ENCODE measurements around the gene RYR1. TPM values are rescaled to one million over a fixed set of nuclear protein-coding genes. Genes with fewer than 3 reads are reported as not detected.
A peak's percentile ranks its signal among the peaks of the same experiment; 100 is the strongest.

The RYR1 gene
- polyA plus RNA-seq, 3 donors = 0.76 to 2.1 (median 2.1) TPM

- peaks cover 67 to 86% of the 10 kb centered on the region in 2 donors for H3K36me3 ChIP-seq (replicated peaks in 1 of 2; ENCODE audit: control insufficient read depth in 1 of 2, insufficient read depth in 2 of 2, low read length in 2 of 2)
- intact Hi-C loops (cut with micrococcal nuclease) = no loop called here
These were observed 21.0 kb upstream of the RYR1 start for GRCh38 chr19:38412491-38412890.

DNA sequence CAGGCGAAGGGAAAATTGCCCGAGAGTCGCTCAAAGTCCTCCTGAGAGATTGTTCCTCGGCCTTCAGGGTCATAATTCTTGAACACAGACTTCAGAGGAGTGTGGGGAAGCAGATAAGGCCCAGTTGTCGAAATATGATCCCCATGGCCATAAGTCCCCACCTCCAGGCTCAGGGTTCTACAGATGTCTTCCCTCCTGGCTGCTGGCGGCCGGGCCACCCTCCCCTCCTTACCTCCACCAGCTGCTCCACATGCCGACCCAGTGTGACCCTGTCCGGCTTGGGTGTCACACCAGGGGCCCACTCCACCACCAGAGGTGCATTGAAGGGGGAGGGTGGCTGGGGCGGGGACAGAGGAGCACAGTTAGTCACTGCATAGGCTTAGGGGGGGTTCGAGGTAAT lies 20.5 kb upstream of the RYR1 start:
- H3K9me3 Mint-ChIP-seq = peaks cover 0 to 6% (median 0%) of the 10 kb centered on the region in 7 donors

More at GRCh38 chr19:38412491-38412890, 21.0 kb upstream of the RYR1 start:
- Histone ChIP-seq H3K27ac (ENCODE audit: low read depth in 1 of 2, low read length in 2 of 2) (peak overlapping the region in 1 of 2 donors; percentile 5), H3K79me2 (ENCODE audit: insufficient read depth, low read length) (peaks cover 4% of the 10 kb centered on the region), H3K9me3 (replicated peaks in 1 of 2; ENCODE audit: control insufficient read depth in 1 of 2, insufficient read depth in 1 of 2, low read length in 2 of 2) (no peaks in the 10 kb centered on the region), H3K9ac (ENCODE audit: insufficient read depth, low read length, poor library complexity, severe bottlenecking) (no peak overlapping the region), H3K4me3 (replicated peaks in 1 of 3; ENCODE audit: low read depth in 2 of 3, low read length in 3 of 3) (no peak overlapping the region), H4K20me1 (ENCODE audit: insufficient read depth, low read length) (peaks cover 38% of the 10 kb centered on the region), H3K4me2 (replicated peaks; ENCODE audit: extremely low read depth, low read length, poor library complexity, severe bottlenecking) (no peak overlapping the region), H2AFZ (ENCODE audit: insufficient read depth, low read depth, low read length, poor library complexity, severe bottlenecking) (no peak overlapping the region), H3K27me3 (ENCODE audit: control insufficient read depth in 2 of 2, insufficient read depth in 2 of 2, low read length in 2 of 2) (no peaks in the 10 kb centered on the region), H3K4me1 (ENCODE audit: control insufficient read depth in 1 of 2, insufficient read depth in 2 of 2, low read length in 2 of 2) (peaks cover 9 to 17% of the 10 kb centered on the region in 2 donors)
- peaks cover 0 to 6% (median 0%) of the 10 kb centered on the region in 7 donors for H3K9me3 Mint-ChIP-seq
- TF ChIP-seq, protein P1, sequence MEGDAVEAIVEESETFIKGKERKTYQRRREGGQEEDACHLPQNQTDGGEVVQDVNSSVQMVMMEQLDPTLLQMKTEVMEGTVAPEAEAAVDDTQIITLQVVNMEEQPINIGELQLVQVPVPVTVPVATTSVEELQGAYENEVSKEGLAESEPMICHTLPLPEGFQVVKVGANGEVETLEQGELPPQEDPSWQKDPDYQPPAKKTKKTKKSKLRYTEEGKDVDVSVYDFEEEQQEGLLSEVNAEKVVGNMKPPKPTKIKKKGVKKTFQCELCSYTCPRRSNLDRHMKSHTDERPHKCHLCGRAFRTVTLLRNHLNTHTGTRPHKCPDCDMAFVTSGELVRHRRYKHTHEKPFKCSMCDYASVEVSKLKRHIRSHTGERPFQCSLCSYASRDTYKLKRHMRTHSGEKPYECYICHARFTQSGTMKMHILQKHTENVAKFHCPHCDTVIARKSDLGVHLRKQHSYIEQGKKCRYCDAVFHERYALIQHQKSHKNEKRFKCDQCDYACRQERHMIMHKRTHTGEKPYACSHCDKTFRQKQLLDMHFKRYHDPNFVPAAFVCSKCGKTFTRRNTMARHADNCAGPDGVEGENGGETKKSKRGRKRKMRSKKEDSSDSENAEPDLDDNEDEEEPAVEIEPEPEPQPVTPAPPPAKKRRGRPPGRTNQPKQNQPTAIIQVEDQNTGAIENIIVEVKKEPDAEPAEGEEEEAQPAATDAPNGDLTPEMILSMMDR (IDR thresholded peaks at IDR 0.05) = no peak
- H3K4me1 Mint-ChIP-seq = peaks cover 21% of the 10 kb centered on the region
- 100% methylated on average over 8 of the region's 8 CpGs for WGBS (ENCODE audit: insufficient coverage)
- peaks cover 70 to 89% of the 10 kb centered on the region in 2 donors for H3K36me3 Mint-ChIP-seq
- no peak for DNase-seq
- H3K27ac Mint-ChIP-seq = peak overlapping the region in 2 of 7 donors; percentile 23 to 35
- no peak overlapping the region for H3K4me3 Mint-ChIP-seq
- peaks cover 0 to 3% (median 0%) of the 10 kb centered on the region in 3 donors for H3K27me3 Mint-ChIP-seq (ENCODE audit: low read depth in 3 of 3)

More for the DNA sequence above, 20.5 kb upstream of the RYR1 start:
- H3K27ac ChIP-seq (ENCODE audit: low read depth in 1 of 2, low read length in 2 of 2) = peak overlapping the region in 1 of 2 donors; percentile 5
- intact Hi-C loops (cut with micrococcal nuclease) = no loop called here
- Mint-ChIP-seq H3K27me3 (ENCODE audit: low read depth in 3 of 3) (peaks cover 0 to 3% (median 0%) of the 10 kb centered on the region in 3 donors), H3K36me3 (peaks cover 69 to 88% of the 10 kb centered on the region in 2 donors), H3K4me3 (no peak overlapping the region), H3K4me1 (peaks cover 25% of the 10 kb centered on the region), H3K27ac (peak overlapping the region in 2 of 7 donors; percentile 20 to 63)
- no peak for DNase-seq
- H4K20me1 ChIP-seq (ENCODE audit: insufficient read depth, low read length) = peaks cover 38% of the 10 kb centered on the region
- H3K27me3 ChIP-seq (ENCODE audit: control insufficient read depth in 2 of 2, insufficient read depth in 2 of 2, low read length in 2 of 2) = no peaks in the 10 kb centered on the region
- H3K79me2 ChIP-seq (ENCODE audit: insufficient read depth, low read length) = peaks cover 4% of the 10 kb centered on the region
- peaks cover 12 to 21% of the 10 kb centered on the region in 2 donors for H3K4me1 ChIP-seq (ENCODE audit: control insufficient read depth in 1 of 2, insufficient read depth in 2 of 2, low read length in 2 of 2)
- H3K36me3 ChIP-seq (replicated peaks in 1 of 2; ENCODE audit: control insufficient read depth in 1 of 2, insufficient read depth in 2 of 2, low read length in 2 of 2) = peaks cover 67 to 86% of the 10 kb centered on the region in 2 donors
- H3K4me2 ChIP-seq (replicated peaks; ENCODE audit: extremely low read depth, low read length, poor library complexity, severe bottlenecking) = no peak overlapping the region
- no peak overlapping the region for H3K4me3 ChIP-seq (replicated peaks in 1 of 3; ENCODE audit: low read depth in 2 of 3, low read length in 3 of 3)
- TF ChIP-seq, protein P1 (IDR thresholded peaks at IDR 0.05) = no peak
- no peaks in the 10 kb centered on the region for H3K9me3 ChIP-seq (replicated peaks in 1 of 2; ENCODE audit: control insufficient read depth in 1 of 2, insufficient read depth in 1 of 2, low read length in 2 of 2)
- no peak overlapping the region for H2AFZ ChIP-seq (ENCODE audit: insufficient read depth, low read depth, low read length, poor library complexity, severe bottlenecking)
- no CpG with 5 or more reads among the region's 11 CpGs for WGBS (ENCODE audit: insufficient coverage)
- H3K9ac ChIP-seq (ENCODE audit: insufficient read depth, low read length, poor library complexity, severe bottlenecking) = no peak overlapping the region
